ENCODE data around the gene TJP2. TPM values are rescaled to one million over a fixed set of nuclear protein-coding genes. Genes with fewer than 3 reads are reported as not detected.

The TJP2 gene
- total RNA-seq, 2 experiments from 2014 or later: 16.9 to 17.6 TPM

Other genes with a start within 250 kb of the TJP2 start
- not detected for gene PRKACG, start 160.2 kb upstream of the TJP2 start, total RNA-seq
- gene FXN, start 138.5 kb upstream of the TJP2 start, total RNA-seq: 10 to 100 TPM; 19.9 to 33.9 TPM
- not detected for gene ENTREP1, start 150.9 kb downstream of the TJP2 start, total RNA-seq